ENCODE data around the gene GSTO2. TPM values are rescaled to one million over a fixed set of nuclear protein-coding genes. Genes with fewer than 3 reads are reported as not detected.
A peak's percentile ranks its signal among the peaks of the same experiment; 100 is the strongest.

GSTO2 gene
- total RNA-seq, 1 experiment from 2014 or later, result 16.6 TPM

DNA sequence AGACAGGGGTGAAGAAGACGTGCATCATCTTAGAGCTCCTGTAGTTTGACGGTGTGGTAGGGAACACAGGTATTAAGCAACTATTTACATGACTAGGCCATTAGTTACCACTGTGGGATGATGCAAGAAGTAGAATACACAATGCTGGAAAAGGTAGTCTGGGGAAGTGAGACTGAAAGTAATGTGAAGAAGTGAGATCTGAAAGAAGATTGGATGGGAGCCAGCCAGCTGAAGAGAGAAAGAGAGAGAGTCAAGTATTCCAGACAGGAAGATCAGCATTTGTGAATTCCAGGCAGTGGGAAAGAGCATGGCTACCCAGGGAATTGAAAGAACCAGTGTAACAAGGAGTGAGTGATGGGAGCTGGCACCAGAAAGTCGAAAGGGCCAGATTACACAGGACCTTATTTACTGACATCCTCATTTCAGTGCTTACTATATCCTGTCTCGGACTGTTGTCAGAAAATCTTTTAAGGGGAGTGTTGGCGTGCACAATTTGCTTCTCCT, 80.7 kb downstream of the GSTO2 start:
- in situ Hi-C loops (cut with HindIII; ENCODE audit: low sequenced_read_pairs), result no loop called here
- no peak for DNase-seq (ENCODE audit: low spot score)

DNA sequence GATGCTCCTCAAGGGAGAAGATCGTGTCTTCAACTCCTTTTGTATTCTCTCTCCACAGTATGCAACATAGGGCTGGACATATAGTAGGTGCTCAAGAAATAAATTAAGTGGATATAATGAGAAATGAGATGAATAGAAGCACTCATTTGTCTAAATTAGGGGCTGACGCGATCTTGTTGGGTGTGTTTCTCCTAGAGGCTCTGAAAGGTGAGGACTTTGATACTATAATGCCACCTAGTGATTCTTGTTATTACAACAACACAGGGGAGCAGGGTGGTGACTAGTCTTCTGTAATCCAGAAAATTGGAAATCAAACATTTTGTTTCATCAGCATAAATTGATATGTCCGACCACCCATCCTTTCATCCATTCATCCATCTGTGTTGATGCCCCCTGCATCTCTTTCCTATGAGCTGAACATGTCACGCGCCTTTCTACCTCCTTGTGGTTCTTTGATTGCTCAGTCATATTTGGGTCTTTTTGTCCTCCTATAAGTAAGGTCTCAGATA, 81.2 kb downstream of the GSTO2 start:
- in situ Hi-C loops (cut with HindIII; ENCODE audit: low sequenced_read_pairs), result no loop called here
- peak; percentile 59 for DNase-seq (ENCODE audit: low spot score)

- in situ Hi-C loops (cut with HindIII; ENCODE audit: low sequenced_read_pairs), result no loop called here
Measured at GRCh38 chr10:104351061-104351702, 82.2 kb downstream of the GSTO2 start.

GRCh38 chr10:104351919-104352318, 82.9 kb downstream of the GSTO2 start:
- no peak for DNase-seq (ENCODE audit: low spot score)
- in situ Hi-C loops (cut with HindIII; ENCODE audit: low sequenced_read_pairs), result no loop called here

More at GRCh38 chr10:104351061-104351702, 82.2 kb downstream of the GSTO2 start:
- DNase-seq (ENCODE audit: low spot score), result no peak

DNA sequence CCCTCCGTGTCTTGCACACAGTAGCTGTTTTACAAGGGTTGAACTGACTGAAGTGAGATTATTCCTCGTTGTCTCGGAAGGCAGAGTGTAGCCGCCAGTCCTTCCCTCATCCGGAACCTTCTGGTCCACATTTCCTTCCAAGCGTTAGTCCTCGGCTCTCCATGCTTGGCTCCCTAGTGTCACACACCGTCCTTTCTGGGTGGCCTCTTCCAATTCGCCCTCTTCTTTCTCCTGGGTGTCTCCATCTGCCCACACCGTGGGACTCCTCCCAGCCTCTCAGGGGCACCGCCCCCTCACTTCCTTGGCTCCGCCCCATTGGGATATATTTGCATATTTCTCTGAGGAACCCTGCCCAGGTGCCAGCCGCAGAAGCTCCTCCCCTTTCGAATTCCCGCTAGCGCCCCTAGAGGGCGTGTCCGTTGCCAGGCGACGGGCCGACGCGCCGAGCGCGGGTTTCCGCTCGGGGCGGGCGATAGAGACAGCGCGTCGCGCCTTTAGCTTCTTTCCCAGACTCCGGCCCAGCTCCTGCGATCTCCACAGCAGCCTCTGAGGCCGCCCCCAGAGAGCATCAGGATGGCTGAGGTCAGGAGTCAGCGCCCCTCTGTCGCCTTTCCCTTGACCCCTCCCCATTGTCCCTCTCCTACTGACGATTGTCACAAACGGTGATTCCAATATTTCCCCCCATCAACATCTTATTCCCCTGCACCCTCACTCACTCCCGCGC, 84.5 kb downstream of the GSTO2 start, which contains the start of gene CFAP58:
Gene CFAP58 (plus strand): TSS at position 509 of the 724 bp plus-strand sequence. CDS start 65 bp downstream, at position 574.
- peak; percentile 81 for DNase-seq (ENCODE audit: low spot score)
- in situ Hi-C loops (cut with HindIII; ENCODE audit: low sequenced_read_pairs), result no loop called here

Other genes with a start within 250 kb of the GSTO2 start
- 0.03 and 0.06 TPM in 2 replicates for gene COL17A1, start 183.3 kb upstream of the GSTO2 start, total RNA-seq (2014; rRNA removed; shearing (Covaris generic))
- 16.6 and 17.7 TPM in 2 replicates for gene SFR1, start 147.0 kb upstream of the GSTO2 start, total RNA-seq (2014; rRNA removed; shearing (Covaris generic))
- gene CFAP43, start 36.8 kb upstream of the GSTO2 start, total RNA-seq (2014; rRNA removed; shearing (Covaris generic)), result 0.58 and 4.6 TPM in 2 replicates
- gene GSTO1, start 14.3 kb upstream of the GSTO2 start, total RNA-seq (2014; rRNA removed; shearing (Covaris generic)), result 142 and 176 TPM in 2 replicates
- gene ITPRIP, start 69.3 kb downstream of the GSTO2 start, total RNA-seq (2014; rRNA removed; shearing (Covaris generic)), result 4.8 and 6.4 TPM in 2 replicates
- 0.37 and 2.0 TPM in 2 replicates for gene CFAP58, start 84.6 kb downstream of the GSTO2 start, total RNA-seq (2014; rRNA removed; shearing (Covaris generic))

Data from G401 (cell line).